ENCODE results near the gene SAT2.

Gene SAT2

GRCh38 chr17:7627250-7628121 is at the start of gene SAT2:
Gene SAT2, minus strand, starts transcription at chr17:7627821. Its CDS starts 186 bp downstream, at chr17:7627635.
- DNase-seq: peak; percentile 90 to 91

DNA sequence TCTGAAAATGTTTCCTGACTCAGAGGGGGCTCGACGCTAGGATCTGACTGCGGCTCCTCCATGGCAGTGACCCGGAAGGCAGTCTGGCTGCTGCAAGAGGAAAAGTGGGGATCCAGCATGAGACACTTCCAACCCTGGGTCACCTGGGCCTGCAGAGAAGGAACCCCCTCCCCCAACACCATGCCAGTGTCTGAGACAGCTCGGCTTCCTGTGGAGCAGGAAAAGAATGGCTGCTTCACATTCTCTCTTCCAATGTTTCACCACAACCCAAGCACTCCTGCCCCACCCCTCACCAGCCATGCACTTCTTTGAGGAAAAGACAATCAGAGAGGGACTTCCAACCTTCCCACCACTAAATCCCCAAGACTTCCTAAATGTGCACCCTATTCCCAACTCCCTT is 48.9 kb upstream of the SAT2 start:
- no peak for DNase-seq

- no peak for DNase-seq
These were observed 47.3 kb upstream of the SAT2 start for GRCh38 chr17:7674934-7675333.

GRCh38 chr17:7673239-7673638 is 45.6 kb upstream of the SAT2 start:
- peak; percentile 21 to 49 for DNase-seq

DNA sequence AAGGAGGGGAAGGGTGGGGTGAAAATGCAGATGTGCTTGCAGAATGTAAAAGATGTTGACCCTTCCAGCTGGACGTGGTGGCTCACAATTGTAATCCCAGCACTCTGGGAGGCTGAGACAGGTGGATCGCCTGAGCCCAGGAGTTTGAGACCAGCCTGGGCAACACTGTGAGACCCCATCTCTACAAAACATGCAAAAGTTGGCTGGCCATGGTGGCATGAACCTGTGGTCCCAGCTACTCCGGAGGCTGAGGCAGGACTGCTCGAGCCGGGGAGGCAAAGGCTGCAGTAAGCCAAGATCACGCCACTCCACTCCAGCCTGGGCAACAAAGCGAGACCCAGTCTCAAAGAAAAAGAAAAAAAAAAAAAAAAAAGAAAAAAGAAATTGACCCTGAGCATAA is 40.9 kb upstream of the SAT2 start:
- DNase-seq: no peak

DNA sequence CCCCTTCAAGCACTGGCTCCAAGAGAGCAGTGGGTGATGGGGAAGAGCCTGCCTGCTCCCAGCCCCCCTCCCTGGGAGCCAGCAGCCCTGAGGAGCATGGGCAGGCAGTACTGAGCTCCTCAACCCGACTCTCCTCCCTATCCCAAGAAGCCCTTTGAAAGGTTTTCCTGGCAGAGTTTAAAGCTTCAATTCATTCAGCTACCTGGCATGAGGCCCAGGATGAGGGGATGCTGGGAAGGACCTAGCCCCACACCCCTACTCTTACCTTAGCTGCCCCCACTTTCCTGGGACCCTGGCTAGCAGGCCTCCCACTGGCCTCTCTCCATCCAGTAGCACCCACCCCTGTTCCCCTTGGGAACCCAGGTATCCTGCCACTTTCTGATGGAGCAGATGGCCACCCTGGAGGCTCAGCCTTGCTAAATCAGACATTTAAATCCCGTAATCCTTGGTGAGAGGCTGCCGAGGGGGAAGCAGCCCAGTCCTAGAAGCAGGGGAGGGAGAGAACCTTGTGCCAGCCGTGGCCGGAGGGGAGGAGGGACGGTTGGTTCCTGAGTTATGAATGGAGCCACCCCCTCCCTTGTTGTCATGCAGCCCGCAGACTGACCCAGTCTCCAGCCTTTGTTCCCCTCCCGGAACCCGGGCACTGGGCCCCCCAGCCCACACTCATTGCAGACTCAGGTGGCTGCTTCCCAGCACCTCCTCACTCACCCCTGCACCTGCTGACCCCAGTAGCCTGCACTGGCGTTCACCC is 40.2 kb upstream of the SAT2 start:
- no peak for DNase-seq

GRCh38 chr17:7656958-7657609 is 29.5 kb upstream of the SAT2 start:
- no peak for DNase-seq

DNA sequence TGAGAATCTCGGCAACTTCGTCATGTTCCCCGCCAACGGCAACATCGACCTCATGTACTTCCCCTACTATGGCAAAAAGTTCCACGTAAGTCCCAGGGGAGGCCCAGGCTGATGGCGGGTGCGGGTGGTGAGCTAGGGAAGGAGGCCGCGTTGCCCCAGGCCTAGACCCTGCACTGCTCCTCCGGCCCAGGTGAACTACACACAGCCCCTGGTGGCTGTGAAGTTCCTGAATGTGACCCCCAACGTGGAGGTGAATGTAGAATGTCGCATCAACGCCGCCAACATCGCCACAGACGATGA is 27.9 kb upstream of the SAT2 start:
- no peak for DNase-seq

GRCh38 chr17:7654832-7655540 is 27.4 kb upstream of the SAT2 start:
- no peak for DNase-seq

GRCh38 chr17:7652388-7653356 is 25.1 kb upstream of the SAT2 start:
- no peak for DNase-seq

DNA sequence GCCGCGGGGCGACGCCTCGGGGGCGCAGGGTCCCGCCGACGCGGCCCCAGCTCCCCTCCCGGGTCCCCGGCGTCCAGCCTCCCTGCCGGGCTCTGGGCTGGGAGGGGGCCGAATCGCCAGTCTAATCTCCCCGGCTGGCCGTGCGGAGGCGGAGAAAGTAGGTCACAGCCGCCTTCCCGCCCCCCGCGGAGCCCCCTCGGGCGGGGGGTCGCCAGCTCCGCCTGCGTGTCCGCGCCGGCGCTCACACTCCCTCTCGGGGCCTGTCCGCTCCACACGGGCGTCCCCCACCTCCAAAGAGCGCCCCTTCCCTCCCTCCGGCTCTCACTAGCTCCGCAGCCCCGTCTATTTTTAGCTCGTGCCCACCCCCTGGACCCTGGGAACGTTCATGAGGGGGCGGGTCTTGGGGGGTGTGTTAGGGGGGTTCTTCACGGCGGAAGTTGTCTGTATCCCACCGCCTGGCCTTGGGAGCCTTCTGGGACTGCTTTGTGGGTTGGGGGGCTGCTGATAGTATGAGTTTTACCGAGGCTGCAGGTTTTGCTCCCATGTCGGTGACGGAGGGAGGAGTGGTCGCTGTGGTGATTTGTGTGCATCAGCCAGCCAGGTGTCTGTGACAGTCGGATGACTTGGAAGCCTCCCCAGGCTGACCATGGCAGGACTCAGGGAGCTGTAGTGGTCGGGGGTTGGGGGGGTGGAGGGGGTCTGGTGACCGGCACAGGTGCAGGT is 24.2 kb upstream of the SAT2 start:
- no peak for DNase-seq

DNA sequence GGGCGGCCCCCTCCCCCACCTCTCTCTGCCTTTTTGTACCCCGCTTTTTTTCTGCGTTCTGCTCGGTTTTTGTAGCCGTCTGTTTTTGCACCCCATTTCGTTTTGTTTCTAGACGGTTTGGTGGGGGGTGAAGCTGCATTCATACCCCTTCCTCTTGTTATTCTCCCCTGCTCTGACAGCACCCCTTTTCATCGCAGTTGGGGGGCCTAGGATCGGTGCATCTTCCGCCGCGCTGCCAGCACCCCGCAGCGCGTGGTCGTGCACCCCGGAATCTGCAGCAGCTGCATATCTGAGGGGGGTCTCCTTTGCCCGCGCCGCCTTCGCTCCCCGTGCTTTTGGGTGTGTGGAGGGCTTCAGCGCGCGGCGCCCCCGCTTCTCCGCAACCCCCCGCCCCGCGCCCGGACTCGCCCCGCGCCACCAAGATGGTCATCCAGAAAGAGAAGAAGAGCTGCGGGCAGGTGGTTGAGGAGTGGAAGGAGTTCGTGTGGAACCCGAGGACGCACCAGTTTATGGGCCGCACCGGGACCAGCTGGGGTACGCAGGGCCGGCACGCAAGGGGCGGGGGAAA is 23.6 kb upstream of the SAT2 start:
- no peak for DNase-seq

GRCh38 chr17:7650509-7651096 is 23.0 kb upstream of the SAT2 start, which contains the start of gene ATP1B2:
Gene ATP1B2, plus strand, starts transcription at chr17:7650926. Its CDS starts 593 bp downstream, at chr17:7651519.
- DNase-seq: peak; percentile 77 to 80

DNA sequence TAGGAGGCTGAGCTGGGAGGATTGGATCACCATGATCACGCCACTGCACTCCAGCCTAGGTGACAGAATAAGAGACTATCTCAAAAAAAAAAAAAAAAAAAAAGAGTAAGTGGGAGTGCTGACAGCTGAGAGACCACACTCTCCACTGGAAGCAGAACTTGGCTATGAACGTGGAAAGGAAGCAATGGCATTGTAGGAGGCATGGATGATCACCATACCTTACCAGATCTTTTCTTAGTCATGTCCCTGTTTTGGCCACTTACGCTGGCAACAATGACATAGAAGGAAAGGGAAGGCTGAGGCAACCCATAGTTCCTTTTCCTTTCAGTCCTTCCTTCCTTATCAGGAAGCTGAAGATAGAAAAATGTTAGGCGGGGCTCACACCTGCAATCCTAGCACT is 19.4 kb upstream of the SAT2 start:
- DNase-seq: no peak

DNA sequence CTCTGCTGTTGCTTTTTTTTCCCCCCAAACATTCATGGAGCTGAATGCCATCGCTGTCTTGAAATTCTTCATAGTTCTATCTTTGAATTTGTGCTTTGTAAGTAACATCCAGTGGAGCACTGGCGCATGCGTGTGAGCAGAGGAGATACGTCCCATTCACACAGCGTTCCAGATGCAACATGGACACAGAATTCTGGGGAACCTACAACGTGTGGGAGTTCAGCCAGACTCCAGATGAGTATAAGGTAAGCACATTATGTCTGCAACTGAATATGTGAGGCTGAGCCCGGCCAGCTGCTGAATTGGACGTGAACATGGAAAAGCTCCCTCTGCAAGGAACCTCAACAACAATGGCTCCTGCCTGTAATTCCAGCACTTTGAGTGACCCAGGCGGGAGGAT is 18.8 kb upstream of the SAT2 start:
- DNase-seq: no peak

- DNase-seq: peak; percentile 19 to 64
These were observed 17.2 kb upstream of the SAT2 start for GRCh38 chr17:7644775-7645174.

DNA sequence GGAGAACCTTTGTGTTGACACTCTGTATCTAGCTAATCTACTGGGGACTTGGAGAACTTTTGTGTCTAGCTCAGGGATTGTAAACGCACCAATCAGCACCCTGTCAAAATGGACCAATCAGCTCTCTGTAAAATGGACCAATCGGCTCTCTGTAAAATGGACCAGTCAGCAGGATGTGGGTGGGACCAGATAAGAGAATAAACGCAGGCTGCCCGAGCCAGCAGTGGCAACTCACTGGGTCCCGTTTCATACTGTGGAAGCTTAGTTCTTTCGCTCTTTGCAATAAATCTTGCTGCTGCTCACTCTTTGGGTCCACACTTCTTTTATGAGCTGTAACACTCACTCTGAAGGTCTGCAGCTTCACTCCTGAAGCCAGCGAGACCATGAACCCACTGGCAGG is 14.0 kb upstream of the SAT2 start:
- peak in 1 of 2 donors; percentile 42 for DNase-seq

DNA sequence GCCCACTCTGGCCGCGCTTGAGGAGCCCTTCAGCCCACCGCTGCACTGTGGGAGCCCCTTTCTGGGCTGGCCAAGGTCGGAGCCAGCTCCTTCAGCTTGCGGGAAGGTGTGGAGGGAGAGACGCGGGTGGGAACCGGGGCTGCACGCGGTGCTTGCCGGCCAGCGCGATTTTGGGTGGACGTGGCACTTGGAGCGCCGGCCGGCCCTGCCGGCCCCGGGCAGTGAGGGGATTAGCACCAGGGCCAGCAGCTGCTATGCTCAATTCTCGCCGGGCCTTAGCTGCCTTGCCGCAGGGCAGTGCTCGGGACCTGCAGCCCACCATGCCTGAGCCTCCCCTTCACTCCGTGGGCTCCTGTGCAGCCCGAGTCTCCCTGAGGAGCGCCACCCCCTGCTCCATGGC is 13.2 kb upstream of the SAT2 start:
- DNase-seq: no peak

GRCh38 chr17:7636163-7636562 is 8.5 kb upstream of the SAT2 start:
- DNase-seq: no peak

GRCh38 chr17:7634384-7634783 is 6.8 kb upstream of the SAT2 start:
- no peak for DNase-seq

Measured in CD4-positive, alpha-beta T cell treated with Interferon alpha-2 for 1 hour (primary cell).